ENCODE data around the gene SIRPA.
A peak's percentile ranks its signal among the peaks of the same experiment; 100 is the strongest.

Gene SIRPA

DNA sequence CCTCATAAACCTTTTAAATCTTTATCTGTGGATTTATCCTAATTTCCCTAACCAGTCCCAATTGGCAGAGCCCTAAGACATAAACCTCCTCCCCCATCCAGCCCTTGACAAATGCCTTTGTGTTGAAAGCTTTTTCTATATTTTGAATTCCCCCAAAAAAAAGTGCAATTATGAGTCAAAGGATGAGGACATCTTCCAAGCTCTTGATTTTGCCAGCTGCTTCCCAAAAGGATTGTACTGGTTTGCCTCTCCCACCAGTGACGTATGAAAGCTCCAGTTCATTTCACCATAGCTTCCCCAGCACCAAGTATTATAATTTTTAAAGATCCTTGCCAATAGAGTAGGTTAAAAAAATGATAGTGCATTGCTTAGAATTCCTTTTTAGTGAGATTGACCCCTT, 38.9 kb downstream of the SIRPA start:
- peak; percentile 83 for DNase-seq

DNA sequence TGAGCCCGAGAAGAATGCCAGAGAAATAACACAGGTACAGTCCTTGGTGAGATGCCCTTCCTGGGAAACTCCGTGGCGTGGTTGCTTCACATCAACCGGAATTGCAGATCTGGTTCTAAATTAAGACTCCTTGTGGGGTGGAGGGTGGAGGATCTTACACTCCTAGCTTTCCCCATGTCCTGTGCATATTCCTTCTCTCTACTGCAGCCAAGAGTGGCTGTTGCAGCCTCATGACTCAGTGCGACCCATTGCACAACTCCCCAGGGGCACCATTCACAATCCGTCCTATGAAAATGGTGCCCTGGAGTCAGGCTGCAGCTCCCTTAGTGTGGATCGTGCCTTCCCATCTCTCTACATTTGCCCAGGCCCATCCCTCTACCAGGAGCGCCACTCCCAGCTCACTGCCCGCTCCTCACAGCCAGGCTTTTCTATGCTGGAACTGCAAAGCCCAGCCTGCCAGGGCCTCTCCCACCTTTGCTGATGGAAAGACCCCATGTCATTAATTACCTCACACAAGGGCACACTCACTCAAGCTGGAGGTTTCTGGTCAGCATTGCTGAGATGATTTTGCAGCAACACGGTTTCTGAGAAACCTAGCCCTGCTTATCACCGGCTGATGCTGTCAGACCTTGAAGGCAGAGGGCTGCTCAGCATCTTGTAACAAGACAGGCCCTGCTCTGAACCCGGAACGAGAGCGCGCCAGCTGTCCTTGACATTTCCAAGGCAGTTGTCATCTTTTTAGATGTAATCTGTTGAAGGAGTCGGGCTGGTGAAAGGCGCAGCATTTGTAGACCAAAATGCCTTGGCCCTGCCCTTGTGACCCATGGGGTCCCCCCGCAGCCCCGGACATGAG, 39.7 kb downstream of the SIRPA start:
- DNase-seq: peak; percentile 89

DNA sequence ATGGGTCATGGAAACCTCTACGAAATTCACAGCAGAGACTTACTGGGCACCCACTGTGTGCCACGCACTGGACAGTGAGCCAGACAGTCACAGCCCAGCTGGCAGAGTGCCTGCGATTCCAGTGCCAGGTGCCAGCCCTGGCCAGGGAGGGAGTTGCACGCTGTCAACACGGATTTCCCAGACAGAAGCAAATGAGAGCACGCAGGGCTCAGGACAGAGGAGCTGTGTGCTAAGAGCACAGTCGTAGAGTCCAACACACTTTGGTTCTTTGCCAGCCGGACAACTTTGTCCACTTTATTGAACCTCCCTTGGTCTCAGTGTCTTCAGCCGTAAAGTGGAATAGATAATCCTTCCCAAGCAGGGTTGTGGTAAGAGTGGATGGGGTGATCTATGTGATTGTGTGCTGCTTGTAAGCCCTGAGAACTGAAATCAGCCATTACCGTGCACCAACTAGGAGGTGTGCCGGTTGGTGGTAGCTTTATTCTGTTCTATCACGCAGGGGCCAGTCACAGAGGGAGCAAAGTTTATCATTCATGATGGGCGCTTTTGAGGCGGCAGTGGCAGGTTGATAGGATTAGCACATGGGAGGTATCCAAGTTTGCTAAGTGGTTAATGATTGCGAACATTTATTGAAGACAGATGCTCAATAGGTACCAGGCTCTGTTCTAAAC, 40.6 kb downstream of the SIRPA start:
- DNase-seq: no peak

DNA sequence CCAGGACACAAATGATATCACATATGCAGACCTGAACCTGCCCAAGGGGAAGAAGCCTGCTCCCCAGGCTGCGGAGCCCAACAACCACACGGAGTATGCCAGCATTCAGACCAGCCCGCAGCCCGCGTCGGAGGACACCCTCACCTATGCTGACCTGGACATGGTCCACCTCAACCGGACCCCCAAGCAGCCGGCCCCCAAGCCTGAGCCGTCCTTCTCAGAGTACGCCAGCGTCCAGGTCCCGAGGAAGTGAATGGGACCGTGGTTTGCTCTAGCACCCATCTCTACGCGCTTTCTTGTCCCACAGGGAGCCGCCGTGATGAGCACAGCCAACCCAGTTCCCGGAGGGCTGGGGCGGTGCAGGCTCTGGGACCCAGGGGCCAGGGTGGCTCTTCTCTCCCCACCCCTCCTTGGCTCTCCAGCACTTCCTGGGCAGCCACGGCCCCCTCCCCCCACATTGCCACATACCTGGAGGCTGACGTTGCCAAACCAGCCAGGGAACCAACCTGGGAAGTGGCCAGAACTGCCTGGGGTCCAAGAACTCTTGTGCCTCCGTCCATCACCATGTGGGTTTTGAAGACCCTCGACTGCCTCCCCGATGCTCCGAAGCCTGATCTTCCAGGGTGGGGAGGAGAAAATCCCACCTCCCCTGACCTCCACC, 42.2 kb downstream of the SIRPA start:
- DNase-seq: no peak

DNA sequence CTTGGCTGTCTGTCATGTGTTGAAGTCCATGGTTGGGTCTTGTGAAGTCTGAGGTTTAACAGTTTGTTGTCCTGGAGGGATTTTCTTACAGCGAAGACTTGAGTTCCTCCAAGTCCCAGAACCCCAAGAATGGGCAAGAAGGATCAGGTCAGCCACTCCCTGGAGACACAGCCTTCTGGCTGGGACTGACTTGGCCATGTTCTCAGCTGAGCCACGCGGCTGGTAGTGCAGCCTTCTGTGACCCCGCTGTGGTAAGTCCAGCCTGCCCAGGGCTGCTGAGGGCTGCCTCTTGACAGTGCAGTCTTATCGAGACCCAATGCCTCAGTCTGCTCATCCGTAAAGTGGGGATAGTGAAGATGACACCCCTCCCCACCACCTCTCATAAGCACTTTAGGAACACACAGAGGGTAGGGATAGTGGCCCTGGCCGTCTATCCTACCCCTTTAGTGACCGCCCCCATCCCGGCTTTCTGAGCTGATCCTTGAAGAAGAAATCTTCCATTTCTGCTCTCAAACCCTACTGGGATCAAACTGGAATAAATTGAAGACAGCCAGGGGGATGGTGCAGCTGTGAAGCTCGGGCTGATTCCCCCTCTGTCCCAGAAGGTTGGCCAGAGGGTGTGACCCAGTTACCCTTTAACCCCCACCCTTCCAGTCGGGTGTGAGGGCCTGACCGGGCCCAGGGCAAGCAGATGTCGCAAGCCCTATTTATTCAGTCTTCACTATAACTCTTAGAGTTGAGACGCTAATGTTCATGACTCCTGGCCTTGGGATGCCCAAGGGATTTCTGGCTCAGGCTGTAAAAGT, 43.5 kb downstream of the SIRPA start:
- no peak for DNase-seq

DNA sequence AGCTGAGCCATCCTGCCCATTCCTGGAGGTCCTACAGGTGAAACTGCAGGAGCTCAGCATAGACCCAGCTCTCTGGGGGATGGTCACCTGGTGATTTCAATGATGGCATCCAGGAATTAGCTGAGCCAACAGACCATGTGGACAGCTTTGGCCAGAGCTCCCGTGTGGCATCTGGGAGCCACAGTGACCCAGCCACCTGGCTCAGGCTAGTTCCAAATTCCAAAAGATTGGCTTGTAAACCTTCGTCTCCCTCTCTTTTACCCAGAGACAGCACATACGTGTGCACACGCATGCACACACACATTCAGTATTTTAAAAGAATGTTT, 44.0 kb downstream of the SIRPA start:
- no peak for DNase-seq

DNA sequence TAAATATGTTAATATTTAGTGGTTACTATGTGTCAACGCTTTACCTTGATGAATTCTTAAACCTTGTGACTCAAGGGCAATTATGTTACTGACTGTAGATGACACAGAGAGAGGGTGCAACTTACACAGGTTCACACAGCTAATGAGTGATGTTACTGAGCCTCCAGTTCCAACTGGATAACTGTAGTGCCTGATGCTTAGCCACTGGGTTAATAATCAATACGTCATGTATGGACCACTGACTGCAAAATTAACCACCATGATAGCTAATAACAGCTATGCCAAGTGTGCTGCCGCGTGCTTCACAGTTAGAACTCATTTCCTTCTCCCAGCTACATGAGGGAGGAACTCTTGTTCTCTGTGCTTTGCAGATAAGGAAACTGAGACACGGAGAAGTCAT, 45.4 kb downstream of the SIRPA start:
- DNase-seq: no peak

DNA sequence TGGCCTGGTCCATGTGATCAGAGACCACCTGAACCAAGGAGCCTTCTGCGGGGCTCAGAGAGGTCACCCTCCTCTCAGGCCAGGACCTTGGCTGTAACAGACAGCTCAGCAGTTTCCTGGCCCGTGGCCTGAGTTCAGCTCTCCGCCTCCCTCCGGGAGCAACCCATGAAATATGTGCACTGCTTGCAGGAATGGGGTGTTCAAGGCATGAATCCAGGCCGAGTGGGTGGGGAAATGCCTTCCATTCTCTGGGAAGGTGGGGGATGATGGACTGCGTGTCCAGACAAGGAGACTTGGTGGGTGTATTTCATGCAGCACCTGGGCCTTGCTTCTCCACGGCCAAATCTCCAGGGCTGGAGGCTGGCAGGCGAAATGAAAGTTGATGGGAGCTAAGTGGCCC, 46.0 kb downstream of the SIRPA start:
- DNase-seq: no peak

DNA sequence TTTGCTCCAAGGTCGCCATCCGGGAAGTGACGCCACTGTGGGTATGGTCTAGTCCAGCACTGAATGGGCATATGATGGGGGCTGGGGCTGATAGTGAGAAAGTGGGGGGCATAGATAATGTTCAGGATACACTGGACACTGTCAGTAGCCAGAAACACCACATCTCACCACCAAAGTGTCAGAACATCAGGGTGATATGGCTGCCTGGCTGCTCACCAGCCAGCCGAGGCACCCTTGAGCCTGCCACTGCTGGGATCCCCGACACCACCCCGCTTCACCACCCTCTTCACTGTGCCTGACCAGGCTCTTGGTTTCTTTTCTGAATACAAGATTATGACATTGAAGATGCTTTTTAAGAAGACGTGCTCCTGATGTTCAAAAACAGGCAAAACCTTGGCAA, 46.9 kb downstream of the SIRPA start:
- DNase-seq: no peak

DNA sequence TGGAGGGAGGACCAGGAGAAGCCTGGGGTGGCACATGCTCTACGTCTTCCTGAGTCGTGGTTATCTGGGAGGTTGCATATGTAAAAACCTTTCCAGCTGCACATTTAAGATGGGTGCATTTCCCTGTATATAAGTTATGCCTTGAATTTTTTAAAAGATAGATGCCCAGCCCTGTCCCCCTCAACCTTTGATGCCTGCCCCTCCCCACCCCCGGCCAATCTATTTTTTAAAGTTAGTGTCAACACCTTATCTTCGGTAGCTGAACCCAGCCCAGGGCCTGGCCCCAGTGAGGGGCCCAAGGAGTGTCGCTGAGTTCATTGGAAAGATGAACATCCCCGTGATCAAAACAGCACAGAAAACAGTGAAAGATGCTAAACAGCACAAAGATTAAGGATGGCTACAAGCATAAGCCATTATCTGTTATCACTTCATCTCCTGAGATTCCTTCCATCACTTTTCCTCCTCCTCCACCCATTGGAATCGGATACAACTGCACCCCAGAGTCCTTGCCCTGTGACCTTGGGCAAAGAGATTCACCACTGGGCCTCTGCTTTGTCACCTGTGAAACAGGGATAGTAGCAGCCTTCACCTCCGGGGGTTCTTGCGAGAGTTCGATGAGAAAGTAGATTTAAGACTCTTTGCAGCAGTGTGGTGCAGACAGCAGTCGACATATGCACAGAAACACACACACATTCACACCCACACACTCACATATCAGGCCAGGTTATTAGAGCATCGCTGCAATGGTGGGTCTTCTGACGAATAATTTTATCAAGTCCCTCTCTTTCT, 47.5 kb downstream of the SIRPA start:
- DNase-seq: no peak

DNA sequence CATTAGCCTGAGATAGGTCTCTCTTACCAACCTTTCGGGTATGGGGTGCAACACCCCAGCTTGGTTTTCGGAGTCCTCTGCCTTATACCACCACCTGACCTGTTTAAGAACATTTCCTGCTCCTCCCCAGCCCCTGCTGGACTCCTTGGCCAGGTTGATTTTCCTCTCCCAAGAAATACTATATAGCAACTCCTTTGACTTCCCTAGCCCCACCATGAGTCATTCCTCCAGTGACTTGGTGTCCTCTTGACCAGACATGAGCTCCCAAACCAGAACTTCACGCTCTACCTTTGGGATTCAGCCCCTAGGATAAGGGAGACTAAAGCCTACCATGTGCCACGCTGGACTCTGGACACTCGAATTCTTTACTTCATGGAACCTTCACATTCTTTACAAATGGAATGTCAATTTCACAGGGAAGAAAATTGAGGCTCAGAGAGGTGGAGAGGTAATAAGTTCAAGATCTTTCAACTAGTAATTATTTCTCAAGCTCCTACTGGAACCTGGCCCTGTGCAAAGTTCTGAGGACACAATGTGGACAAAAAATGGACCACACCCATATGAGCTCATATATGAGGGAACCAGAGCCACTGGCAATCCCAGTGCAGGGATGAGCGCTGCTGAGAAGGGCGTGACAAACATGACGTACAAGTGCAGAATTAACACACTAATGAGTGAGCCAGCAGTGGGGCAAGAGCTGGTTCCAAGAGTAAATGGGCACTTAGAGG, 48.2 kb downstream of the SIRPA start:
- DNase-seq: no peak

DNA sequence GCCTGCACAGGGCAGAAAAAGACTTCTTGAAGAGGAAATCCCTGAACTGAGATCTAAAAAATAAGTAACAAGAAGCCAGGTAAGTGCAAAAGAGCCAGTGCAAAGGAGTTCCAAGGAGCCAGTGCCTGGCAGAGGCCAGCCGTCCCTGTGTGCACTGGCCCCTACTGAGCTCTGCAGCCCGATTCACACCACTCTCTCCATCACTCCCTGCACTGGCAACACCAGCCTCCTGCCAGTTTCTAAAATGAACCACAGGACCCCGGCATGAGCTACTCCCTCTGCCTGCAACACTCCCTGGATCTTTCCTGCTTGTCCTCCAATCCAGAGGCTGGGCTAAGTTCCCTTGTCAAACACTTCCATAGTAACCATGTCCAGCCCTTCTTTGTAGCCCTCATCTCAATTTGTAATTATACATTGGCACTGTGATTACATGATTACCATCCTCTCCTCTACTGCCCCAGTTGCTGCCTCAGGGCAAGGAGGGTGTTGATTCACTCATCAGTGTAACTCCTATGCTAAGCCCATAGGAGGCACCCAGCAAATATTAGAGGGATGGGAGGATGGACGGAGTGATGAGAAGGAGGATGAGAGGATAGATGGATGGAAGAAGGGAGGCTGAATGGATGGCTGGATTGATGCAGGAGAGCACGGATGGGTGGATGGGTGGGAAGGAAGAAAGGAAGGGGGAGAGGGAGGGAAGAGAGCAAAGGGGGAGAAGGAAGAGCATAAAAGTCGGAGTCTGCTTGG, 49.3 kb downstream of the SIRPA start:
- no peak for DNase-seq

DNA sequence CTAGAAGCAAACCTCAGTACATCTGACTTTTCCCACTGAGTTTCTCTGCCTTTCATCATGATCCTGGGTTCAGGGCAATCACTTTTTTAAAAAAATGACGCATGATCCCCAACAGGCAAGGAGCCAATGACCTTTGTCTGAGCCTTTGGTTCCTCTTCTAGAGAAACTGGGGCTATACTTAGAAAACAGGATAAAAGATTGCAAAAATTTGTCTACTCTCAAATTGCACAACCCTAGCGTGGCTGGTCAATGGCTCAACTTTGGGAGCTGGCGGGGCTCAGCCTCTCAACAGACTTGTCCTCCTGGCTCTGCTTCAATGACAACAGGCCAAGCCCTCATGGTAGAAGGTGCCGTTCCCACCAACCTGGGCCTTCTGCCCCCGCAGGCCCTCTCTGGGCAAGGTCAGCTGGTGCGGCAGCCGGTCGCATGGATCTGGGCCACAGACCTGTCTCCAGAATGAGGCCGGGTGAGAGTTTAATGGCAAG, 50.0 kb downstream of the SIRPA start:
- no peak for DNase-seq

DNA sequence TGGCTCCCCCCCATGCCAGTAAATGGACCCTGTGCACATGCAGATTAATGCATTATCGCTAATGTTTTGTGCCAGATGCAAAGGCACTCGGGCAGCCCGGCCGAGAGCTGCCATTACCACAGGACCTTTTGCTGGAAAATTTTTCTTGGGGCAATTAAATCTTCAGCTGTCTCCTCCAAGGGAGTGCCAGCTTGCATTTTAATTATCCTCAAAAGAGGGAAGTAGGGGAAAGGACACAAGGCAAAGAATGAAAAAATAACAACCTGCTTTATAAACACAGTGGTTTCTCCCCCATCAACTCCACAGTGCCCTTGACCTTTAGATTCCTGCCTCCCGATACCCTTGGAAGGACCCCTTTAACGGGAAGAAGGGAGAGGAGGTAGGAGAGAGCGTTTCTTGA, 50.5 kb downstream of the SIRPA start:
- DNase-seq: no peak

DNA sequence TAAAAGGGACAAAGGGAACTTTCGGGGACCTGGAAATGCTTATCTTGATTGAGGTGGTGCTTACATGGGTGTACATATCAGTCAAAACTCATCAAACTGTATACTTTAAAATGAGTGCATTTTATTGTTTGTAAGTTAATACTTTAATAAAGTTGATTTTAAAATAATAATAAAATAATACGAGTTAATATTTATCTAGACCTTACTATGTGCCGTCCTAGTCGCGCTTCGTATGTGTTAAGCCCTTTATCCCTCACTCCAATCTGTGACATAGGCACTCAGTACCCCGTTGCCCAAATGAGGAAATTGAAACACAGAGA, 51.2 kb downstream of the SIRPA start:
- no peak for DNase-seq

DNA sequence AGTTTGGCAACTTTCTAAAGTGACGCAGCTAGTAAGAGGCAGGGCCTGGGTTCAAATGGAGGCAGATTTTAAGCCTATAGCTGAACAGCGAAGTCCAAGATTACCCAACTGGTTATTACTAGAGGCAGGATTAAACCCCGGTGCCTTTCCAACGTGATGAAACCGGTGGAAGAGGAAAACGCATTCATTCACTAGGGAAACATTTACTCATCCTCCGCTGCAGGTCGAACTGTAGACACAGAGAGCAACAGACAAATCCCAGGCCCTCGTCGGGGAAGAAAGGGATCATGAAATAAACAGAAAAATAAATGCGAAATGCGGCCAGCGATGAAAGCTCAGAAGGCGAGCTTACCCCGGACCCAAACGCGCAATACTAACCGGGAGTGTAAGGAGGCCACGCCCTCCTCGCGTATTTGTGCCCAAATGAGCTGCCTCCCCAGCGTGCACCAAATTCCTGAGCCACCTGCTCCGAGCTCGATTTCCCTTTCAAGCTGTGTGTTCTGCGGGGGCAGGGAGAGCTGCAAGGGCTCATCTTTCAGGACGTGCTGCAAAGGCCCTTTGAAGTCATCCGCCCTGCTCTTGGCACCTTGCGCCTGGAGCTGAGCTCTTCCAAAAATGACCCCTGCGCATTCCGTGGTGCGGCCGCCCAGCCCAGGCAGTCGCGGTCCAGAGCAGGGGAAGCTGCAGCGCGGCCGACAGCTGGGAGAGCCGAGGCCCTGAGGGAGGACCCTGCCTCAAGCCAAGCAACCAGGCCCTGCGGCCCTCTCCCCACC, 51.7 kb downstream of the SIRPA start:
- DNase-seq: no peak

DNA sequence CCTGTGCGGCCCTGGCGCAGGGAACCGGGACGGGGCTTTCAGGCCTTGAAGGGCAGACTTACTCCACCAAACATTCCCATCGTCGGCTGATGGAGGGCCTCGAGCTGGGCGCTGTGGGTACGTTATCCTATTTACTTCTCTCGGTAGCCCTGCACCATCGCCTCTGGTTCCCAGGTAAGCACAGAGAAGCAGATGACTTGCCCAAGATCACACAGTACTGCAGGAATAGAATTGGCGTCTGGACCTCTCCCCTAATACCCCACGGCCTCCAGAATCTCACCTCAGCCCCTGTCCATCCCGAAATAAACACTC, 52.3 kb downstream of the SIRPA start:
- DNase-seq: no peak

DNA sequence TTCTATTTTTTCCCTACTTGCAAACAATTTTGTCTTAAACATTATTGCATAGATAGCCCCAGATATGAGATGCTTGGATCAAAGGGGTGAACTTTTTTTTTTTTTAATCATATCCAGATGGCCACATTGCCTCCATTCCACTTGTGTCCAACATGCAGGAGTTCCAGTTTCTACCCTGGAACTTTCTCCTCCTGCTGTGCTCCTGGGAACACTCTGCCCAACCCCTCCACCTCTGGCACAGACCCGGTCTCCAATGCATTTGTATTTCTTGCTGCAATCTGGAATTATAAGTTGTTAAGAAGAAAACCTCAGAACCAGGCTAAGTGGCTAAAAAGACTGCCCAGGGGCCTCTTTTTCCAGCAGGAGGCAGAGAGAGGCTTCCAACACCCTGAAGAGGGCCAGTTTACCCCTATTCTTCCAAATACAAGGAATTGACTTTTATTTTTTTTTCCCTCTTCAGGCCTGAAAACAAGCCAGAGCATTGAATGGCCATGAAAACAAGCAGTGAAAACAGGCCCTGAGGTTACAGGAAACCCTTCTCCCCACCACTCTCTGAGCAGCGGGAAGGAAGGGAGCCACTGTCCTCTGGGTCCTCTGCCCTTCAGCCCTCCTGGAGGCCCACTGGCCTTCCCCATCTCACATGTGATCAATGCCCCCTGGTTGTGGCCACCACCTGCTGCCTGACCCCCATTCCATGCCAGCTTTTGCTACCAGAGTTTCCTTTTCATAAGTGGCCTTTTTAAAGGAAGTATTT, 54.3 kb downstream of the SIRPA start:
- DNase-seq: no peak

DNA sequence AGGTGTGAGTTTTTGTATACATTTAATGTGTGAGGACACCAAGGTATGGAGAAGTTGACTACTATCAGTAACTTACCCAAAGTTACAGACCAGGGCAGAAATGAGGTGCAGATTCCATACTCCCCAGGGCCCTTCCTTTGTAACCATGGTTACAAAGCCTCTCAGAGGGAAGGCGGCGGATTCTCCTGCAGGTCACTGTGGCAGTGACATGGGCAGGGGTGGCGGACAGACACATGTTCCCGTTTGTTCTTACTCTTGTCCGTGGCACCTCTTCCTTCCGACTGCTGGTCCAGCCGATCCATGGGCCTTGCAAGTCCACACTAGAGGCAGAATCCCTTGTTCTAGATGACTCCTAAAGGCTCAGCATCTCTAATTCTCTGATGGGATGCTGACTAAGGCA, 55.6 kb downstream of the SIRPA start:
- DNase-seq: no peak

Measured in fibroblast of skin of scalp (primary cell).